SU-DHL-6 (cell line): Measurements from ENCODE around the gene SPHK2.

ENCODE experiments used
- CTCF ChIP-seq: fragments of 200-600 bp; sonication (generic); IDR thresholded peaks from one replicate; pipeline ENCODE4 v1.5.1; 2017; ENCODE audit warnings: antibody characterized with exemption, mild to moderate bottlenecking, low read length, moderate library complexity; ENCODE audit not compliant: insufficient read depth, poor library complexity, severe bottlenecking
- EZH2phosphoT487 ChIP-seq: fragments of 200-600 bp; sonication (generic), shearing (Covaris generic); conservative IDR thresholded peaks from 2 replicates; pipeline ENCODE4 v1.6.1; 2018; ENCODE audit warnings: mild to moderate bottlenecking, antibody characterized with exemption, low read length, moderate library complexity, mixed read lengths

GRCh38 chr19:48613024-48613851 is 6.1 kb upstream of the SPHK2 start:
- TF ChIP-seq CTCF (no peak), EZH2phosphoT487 (no peak)
